Nephron progenitor cell (in vitro differentiated cells): ENCODE results near the gene PRELID1.
"Not testable (repeated sequence)": the region's sequence is repeated elsewhere in the genome, so short reads cannot be mapped to it uniquely, and the experiment has no call there.

Source experiments
- DNase-seq: peaks from one replicate; pipeline ENCODE4 v3.0.0; 2021
- H3K27ac Mint-ChIP-seq: 2 replicates; pipeline ENCODE4 v1.8.0; 2021; ENCODE audit warnings: mild to moderate bottlenecking, moderate library complexity, mixed read lengths
- H3K27me3 Mint-ChIP-seq: 2 replicates; pipeline ENCODE4 v1.8.0; 2021; ENCODE audit warnings: mild to moderate bottlenecking, low read depth, mixed read lengths; ENCODE audit not compliant: poor library complexity
- H3K36me3 Mint-ChIP-seq: 2 replicates; pipeline ENCODE4 v1.8.0; 2021; ENCODE audit warnings: low read depth, mixed read lengths
- H3K4me1 Mint-ChIP-seq: 2 replicates; pipeline ENCODE4 v1.8.0; 2021; ENCODE audit warnings: mixed read lengths
- H3K4me3 Mint-ChIP-seq: 2 replicates; pipeline ENCODE4 v1.8.0; 2021; ENCODE audit warnings: mild to moderate bottlenecking, moderate library complexity, mixed read lengths
- H3K9me3 Mint-ChIP-seq: 2 replicates; pipeline ENCODE4 v1.8.0; 2021; ENCODE audit warnings: mild to moderate bottlenecking, moderate library complexity, mixed read lengths
- TF ChIP-seq, protein P1 (sequence below): fragments of 200-600 bp; sonication (generic); IDR thresholded peaks from 2 replicates; pipeline ENCODE4 v1.5.0; 2021; ENCODE audit warnings: antibody characterized with exemption

The PRELID1 gene

GRCh38 chr5:177339107-177339638 is 35.6 kb downstream of the PRELID1 start:
- no peak overlapping the region for H3K27ac Mint-ChIP-seq
- H3K4me3 Mint-ChIP-seq: no peak overlapping the region
- H3K36me3 Mint-ChIP-seq: peaks cover 42% of the 10 kb centered on the region
- no peak for DNase-seq
- no peaks in the 10 kb centered on the region for H3K9me3 Mint-ChIP-seq
- H3K27me3 Mint-ChIP-seq: peaks cover 3% of the 10 kb centered on the region
- no peaks in the 10 kb centered on the region for H3K4me1 Mint-ChIP-seq
- TF ChIP-seq, protein P1, sequence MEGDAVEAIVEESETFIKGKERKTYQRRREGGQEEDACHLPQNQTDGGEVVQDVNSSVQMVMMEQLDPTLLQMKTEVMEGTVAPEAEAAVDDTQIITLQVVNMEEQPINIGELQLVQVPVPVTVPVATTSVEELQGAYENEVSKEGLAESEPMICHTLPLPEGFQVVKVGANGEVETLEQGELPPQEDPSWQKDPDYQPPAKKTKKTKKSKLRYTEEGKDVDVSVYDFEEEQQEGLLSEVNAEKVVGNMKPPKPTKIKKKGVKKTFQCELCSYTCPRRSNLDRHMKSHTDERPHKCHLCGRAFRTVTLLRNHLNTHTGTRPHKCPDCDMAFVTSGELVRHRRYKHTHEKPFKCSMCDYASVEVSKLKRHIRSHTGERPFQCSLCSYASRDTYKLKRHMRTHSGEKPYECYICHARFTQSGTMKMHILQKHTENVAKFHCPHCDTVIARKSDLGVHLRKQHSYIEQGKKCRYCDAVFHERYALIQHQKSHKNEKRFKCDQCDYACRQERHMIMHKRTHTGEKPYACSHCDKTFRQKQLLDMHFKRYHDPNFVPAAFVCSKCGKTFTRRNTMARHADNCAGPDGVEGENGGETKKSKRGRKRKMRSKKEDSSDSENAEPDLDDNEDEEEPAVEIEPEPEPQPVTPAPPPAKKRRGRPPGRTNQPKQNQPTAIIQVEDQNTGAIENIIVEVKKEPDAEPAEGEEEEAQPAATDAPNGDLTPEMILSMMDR: no peak

- peaks cover 42% of the 10 kb centered on the region for H3K36me3 Mint-ChIP-seq
- not testable (repeated sequence) for H3K27ac Mint-ChIP-seq, DNase-seq, H3K4me1 Mint-ChIP-seq, H3K4me3 Mint-ChIP-seq, H3K9me3 Mint-ChIP-seq, H3K27me3 Mint-ChIP-seq
Measured at GRCh38 chr5:177343000-177343399, 39.4 kb downstream of the PRELID1 start.

DNA sequence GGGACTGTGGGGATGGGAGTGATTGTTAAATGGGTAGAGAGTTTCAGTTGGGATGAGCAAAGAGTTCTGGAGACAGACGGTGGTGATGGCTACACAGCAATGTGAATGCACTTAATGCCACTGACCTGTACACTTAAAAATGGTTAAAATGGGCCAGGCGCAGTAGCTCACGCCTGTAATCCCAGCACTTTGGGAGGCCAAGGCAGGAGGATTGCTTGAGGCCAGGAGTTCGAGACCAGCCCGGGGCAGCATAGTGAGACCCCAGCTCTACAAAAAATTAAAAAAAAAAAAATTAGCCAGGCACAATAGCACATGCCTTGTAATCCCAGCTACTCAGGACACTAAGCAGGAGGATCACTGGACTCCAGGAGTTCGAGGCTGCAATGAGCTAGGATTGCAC is 40.2 kb downstream of the PRELID1 start:
- TF ChIP-seq, protein P1: no peak
- H3K36me3 Mint-ChIP-seq: peaks cover 42% of the 10 kb centered on the region
- H3K4me1 Mint-ChIP-seq: peaks cover 5% of the 10 kb centered on the region
- no peak for DNase-seq
- no peaks in the 10 kb centered on the region for H3K9me3 Mint-ChIP-seq
- no peak overlapping the region for H3K4me3 Mint-ChIP-seq
- H3K27ac Mint-ChIP-seq: no peak overlapping the region
- H3K27me3 Mint-ChIP-seq: no peaks in the 10 kb centered on the region

- TF ChIP-seq, protein P1: no peak
- H3K4me3 Mint-ChIP-seq: no peak overlapping the region
- H3K27me3 Mint-ChIP-seq: peaks cover 2% of the 10 kb centered on the region
- peaks cover 35% of the 10 kb centered on the region for H3K36me3 Mint-ChIP-seq
- no peak overlapping the region for H3K27ac Mint-ChIP-seq
- DNase-seq: no peak
- no peaks in the 10 kb centered on the region for H3K9me3 Mint-ChIP-seq
- H3K4me1 Mint-ChIP-seq: peaks cover 16% of the 10 kb centered on the region
Measured at GRCh38 chr5:177344891-177345290, 41.3 kb downstream of the PRELID1 start.

GRCh38 chr5:177346820-177347219 is 43.2 kb downstream of the PRELID1 start:
- Mint-ChIP-seq H3K4me3 (no peak overlapping the region), H3K4me1 (peaks cover 28% of the 10 kb centered on the region), H3K9me3 (no peaks in the 10 kb centered on the region), H3K27ac (peak overlapping the region; percentile 79), H3K27me3 (peaks cover 2% of the 10 kb centered on the region), H3K36me3 (peaks cover 24% of the 10 kb centered on the region)
- TF ChIP-seq, protein P1: no peak
- DNase-seq: no peak

GRCh38 chr5:177347699-177348098 is 44.1 kb downstream of the PRELID1 start:
- DNase-seq: no peak
- Mint-ChIP-seq H3K4me1 (peaks cover 32% of the 10 kb centered on the region), H3K27ac (no peak overlapping the region), H3K36me3 (peaks cover 18% of the 10 kb centered on the region), H3K4me3 (no peak overlapping the region), H3K9me3 (no peaks in the 10 kb centered on the region), H3K27me3 (peaks cover 2% of the 10 kb centered on the region)
- TF ChIP-seq, protein P1: no peak
